Caco-2 (cell line): ENCODE data around the gene EXOC1. TPM values are rescaled to one million over a fixed set of nuclear protein-coding genes. Genes with fewer than 3 reads are reported as not detected.

ENCODE experiments used
- BruUV-seq: library from RNA; stranded (reverse); fragments of 400-500 nt; replicated peaks from 2 replicates; lab custom pipeline; 2021; lab: Mats Ljungman, UMichigan
- CTCF ChIA-PET: fragments of 300-600 bp; sonication (Branson Sonifier 250); formaldehyde crosslinking; loops from one replicate; lab custom pipeline; 2022; ENCODE audit warnings: antibody characterized with exemption; lab: Charles Lee
- POLR2A ChIA-PET: fragments of 300-600 bp; sonication (Branson Sonifier 250); formaldehyde crosslinking; loops from one replicate; lab custom pipeline; 2022; ENCODE audit warnings: antibody characterized with exemption; lab: Charles Lee
- DNase-seq, 2 experiments: peaks; one replicate each; pipeline versions ENCODE4 v3.0.0 to v3.0.0-alpha.2; 2020 to 2022
- H3K27me3 ChIP-seq: replicated peaks from 2 replicates; pipeline ENCODE4 v1.6.0; 2011; ENCODE audit warnings: low read length; ENCODE audit not compliant: control insufficient read depth, insufficient read depth
- H3K36me3 ChIP-seq: 2 replicates; pipeline ENCODE4 v1.5.1; 2011; ENCODE audit warnings: low read length; ENCODE audit not compliant: control insufficient read depth, insufficient read depth
- H3K4me1 ChIP-seq: fragments of 250-450 bp; sonication (Bioruptor Pico); 2 replicates; pipeline ENCODE4 v1.5.1; 2020; ENCODE audit warnings: mild to moderate bottlenecking
- H3K4me3 ChIP-seq: 2 replicates; pipeline ENCODE4 v1.5.1; 2011; ENCODE audit warnings: low read depth, mild to moderate bottlenecking, control low read depth, low read length
- H3K9me3 ChIP-seq: fragments of 250-450 bp; sonication (Bioruptor Pico); 2 replicates; pipeline ENCODE4 v1.5.1; 2020; ENCODE audit warnings: mild to moderate bottlenecking, moderate library complexity
- H3K27ac Mint-ChIP-seq: one replicate; pipeline ENCODE4 v1.8.0; 2022; ENCODE audit warnings: mixed read lengths; ENCODE audit not compliant: unreplicated experiment
- H3K27me3 Mint-ChIP-seq: one replicate; pipeline ENCODE4 v1.8.0; 2022; ENCODE audit warnings: mixed read lengths; ENCODE audit not compliant: insufficient read depth, unreplicated experiment
- H3K36me3 Mint-ChIP-seq: one replicate; pipeline ENCODE4 v1.8.0; 2022; ENCODE audit warnings: mild to moderate bottlenecking, mixed read lengths; ENCODE audit not compliant: insufficient read depth, unreplicated experiment
- H3K4me1 Mint-ChIP-seq: one replicate; pipeline ENCODE4 v1.8.0; 2022; ENCODE audit warnings: low read depth, mixed read lengths; ENCODE audit not compliant: unreplicated experiment
- H3K4me3 Mint-ChIP-seq: one replicate; pipeline ENCODE4 v1.8.0; 2022; ENCODE audit warnings: mild to moderate bottlenecking, moderate library complexity, mixed read lengths; ENCODE audit not compliant: unreplicated experiment
- H3K9me3 Mint-ChIP-seq: one replicate; pipeline ENCODE4 v1.8.0; 2022; ENCODE audit warnings: mixed read lengths; ENCODE audit not compliant: unreplicated experiment
- intact Hi-C: fragments of 100-400 bp; cut with micrococcal nuclease; formaldehyde crosslinking; loops from one replicate; pipeline ENCODE4 v1.10.0; 2022; ENCODE audit not compliant: unreplicated experiment
- total RNA-seq: library from RNA; stranded (reverse); gene quantifications from 2 replicates; pipeline ENCODE4 v1.2.3, GENCODE V29; 2022
- TF ChIP-seq, protein P1 (sequence below), 2 experiments: fragments of 200-600 bp in 1 of 2; IDR thresholded peaks; 1 replicate in 1 of 2; 2 replicates in 1 of 2; pipeline versions ENCODE4 v1.5.1 to v1.8.0; 2011 to 2022; ENCODE audit warnings: antibody characterized with exemption in 1 of 2, control low read depth in 1 of 2, inconsistent platforms in 1 of 2, low read depth in 1 of 2, low read length in 1 of 2, mild to moderate bottlenecking in 1 of 2, moderate library complexity in 1 of 2; ENCODE audit not compliant: insufficient read depth in 1 of 2, severe bottlenecking in 1 of 2, unreplicated experiment in 1 of 2

Gene EXOC1
- total RNA-seq, 1 experiment from 2014 or later = 19.9 TPM

DNA sequence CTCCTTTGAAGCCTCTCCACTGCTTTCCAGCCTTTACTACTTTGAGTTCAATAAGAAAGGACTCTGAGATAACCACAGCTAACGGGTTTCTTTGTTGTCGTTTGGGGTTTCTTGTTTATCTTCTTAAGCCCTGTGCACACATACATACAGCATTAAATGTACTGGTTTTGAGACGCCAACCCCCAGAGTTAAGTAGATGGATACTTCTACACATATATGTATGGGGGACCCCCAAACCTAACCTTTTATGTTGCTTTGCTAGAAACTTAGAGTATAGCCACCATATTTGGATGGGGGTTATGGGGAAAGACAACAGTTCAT is 96.0 kb downstream of the EXOC1 start:
- BruUV-seq = no TSS peak
- H3K36me3 ChIP-seq = no peaks in the 10 kb centered on the region
- peak overlapping the region; percentile 85 for H3K4me3 ChIP-seq
- H3K27me3 Mint-ChIP-seq = no peaks in the 10 kb centered on the region
- peaks cover 16% of the 10 kb centered on the region for H3K4me1 Mint-ChIP-seq
- peak overlapping the region; percentile 90 for H3K4me3 Mint-ChIP-seq
- ChIA-PET POLR2A (interaction anchor here (0.6 to 2.1 kb wide), 3 partner anchors 340 to 486 kb away, joined by 3 to 9 read pairs (median 8); partner anchors contain the start of genes AASDH, PAICS and PPAT), CTCF (interaction anchor here (0.6 to 1.5 kb wide), 8 partner anchors 16 to 486 kb away, joined by 3 to 9 read pairs (median 4); partner anchors contain the start of genes AASDH, PAICS and PPAT)
- no peaks in the 10 kb centered on the region for H3K9me3 ChIP-seq
- peaks cover 6% of the 10 kb centered on the region for H3K36me3 Mint-ChIP-seq
- H3K9me3 Mint-ChIP-seq = no peaks in the 10 kb centered on the region
- H3K27ac Mint-ChIP-seq = peak overlapping the region; percentile 93
- no peak for DNase-seq
- TF ChIP-seq, protein P1, sequence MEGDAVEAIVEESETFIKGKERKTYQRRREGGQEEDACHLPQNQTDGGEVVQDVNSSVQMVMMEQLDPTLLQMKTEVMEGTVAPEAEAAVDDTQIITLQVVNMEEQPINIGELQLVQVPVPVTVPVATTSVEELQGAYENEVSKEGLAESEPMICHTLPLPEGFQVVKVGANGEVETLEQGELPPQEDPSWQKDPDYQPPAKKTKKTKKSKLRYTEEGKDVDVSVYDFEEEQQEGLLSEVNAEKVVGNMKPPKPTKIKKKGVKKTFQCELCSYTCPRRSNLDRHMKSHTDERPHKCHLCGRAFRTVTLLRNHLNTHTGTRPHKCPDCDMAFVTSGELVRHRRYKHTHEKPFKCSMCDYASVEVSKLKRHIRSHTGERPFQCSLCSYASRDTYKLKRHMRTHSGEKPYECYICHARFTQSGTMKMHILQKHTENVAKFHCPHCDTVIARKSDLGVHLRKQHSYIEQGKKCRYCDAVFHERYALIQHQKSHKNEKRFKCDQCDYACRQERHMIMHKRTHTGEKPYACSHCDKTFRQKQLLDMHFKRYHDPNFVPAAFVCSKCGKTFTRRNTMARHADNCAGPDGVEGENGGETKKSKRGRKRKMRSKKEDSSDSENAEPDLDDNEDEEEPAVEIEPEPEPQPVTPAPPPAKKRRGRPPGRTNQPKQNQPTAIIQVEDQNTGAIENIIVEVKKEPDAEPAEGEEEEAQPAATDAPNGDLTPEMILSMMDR (IDR thresholded peaks at IDR 0.05; ENCODE audit: insufficient read depth in 1 of 2, low read depth in 1 of 2, low read length in 1 of 2, severe bottlenecking in 1 of 2, unreplicated experiment in 1 of 2) = no peak
- intact Hi-C loops = loop anchor here (1.0 to 2.0 kb wide), 3 partner anchors 100 to 595 kb away; partner anchors contain the start of gene AASDH
- H3K4me1 ChIP-seq = 0 out of 2 replicates have a peak, but pooled peaks cover 10% of the 10 kb centered on the region
- no peaks in the 10 kb centered on the region for H3K27me3 ChIP-seq

DNA sequence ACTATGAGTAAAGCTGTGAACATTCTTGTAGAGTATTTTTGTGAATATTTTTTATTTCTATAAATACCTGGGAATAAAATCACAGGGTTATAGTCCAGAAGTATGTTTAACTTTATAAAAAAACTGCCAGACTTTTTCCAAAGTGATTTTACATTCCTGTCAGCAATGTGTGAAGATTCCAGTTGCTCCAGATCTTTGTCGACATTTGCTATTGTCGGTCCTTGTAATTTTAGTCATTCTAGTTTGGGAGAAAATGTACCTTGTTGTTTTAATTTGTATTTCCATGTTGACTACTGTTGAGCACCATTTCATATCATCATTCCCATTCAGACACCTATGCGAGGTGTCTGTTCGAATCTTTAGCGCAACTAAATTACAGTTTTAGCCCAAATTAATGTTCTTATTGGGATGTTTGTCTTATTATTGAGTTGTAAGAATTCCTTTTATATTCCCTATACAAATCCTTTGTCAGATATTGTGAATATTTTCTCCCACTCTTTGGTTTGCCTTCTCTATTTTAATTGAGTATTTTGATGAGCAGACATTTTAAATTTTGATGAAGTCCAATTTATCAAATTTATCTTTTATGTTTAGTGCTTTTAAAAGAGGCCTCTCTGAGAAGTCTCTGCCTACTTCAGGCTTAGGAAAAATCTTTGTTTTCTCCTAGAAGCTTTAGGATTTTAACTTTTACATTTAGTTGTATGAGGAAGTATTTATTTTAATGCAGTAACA is 97.9 kb downstream of the EXOC1 start:
- Mint-ChIP-seq H3K27ac (no peak overlapping the region), H3K4me1 (peaks cover 16% of the 10 kb centered on the region), H3K36me3 (peaks cover 6% of the 10 kb centered on the region), H3K4me3 (no peak overlapping the region), H3K9me3 (no peaks in the 10 kb centered on the region), H3K27me3 (no peaks in the 10 kb centered on the region)
- no peak overlapping the region for H3K4me3 ChIP-seq
- 0 out of 2 replicates have a peak, but pooled peaks cover 10% of the 10 kb centered on the region for H3K4me1 ChIP-seq
- H3K27me3 ChIP-seq = no peaks in the 10 kb centered on the region
- intact Hi-C loops = no loop called here
- H3K9me3 ChIP-seq = no peaks in the 10 kb centered on the region
- POLR2A ChIA-PET = no interaction called here
- TF ChIP-seq, protein P1 (IDR thresholded peaks at IDR 0.05; ENCODE audit: insufficient read depth in 1 of 2, low read depth in 1 of 2, low read length in 1 of 2, severe bottlenecking in 1 of 2, unreplicated experiment in 1 of 2) = no peak
- H3K36me3 ChIP-seq = no peaks in the 10 kb centered on the region
- no peak for DNase-seq
- CTCF ChIA-PET = no interaction called here
- no TSS peak for BruUV-seq

Other genes with a start within 250 kb of the EXOC1 start
- gene NMU, start 217.3 kb upstream of the EXOC1 start, total RNA-seq = not detected in 2 replicates
- not detected in 2 replicates for gene EXOC1L, start 33.9 kb upstream of the EXOC1 start, total RNA-seq
- gene CEP135, start 95.3 kb downstream of the EXOC1 start, total RNA-seq = 10.5 and 11.3 TPM in 2 replicates